HG02623 (cell line): ENCODE data around the gene GPX4.

Source experiments
- ATAC-seq: cut with Tn5 transposase; IDR thresholded peaks from one replicate; pipeline ENCODE4 v1.9.1; 2021; ENCODE audit warnings: moderate library complexity; ENCODE audit not compliant: unreplicated experiment

The GPX4 gene

DNA sequence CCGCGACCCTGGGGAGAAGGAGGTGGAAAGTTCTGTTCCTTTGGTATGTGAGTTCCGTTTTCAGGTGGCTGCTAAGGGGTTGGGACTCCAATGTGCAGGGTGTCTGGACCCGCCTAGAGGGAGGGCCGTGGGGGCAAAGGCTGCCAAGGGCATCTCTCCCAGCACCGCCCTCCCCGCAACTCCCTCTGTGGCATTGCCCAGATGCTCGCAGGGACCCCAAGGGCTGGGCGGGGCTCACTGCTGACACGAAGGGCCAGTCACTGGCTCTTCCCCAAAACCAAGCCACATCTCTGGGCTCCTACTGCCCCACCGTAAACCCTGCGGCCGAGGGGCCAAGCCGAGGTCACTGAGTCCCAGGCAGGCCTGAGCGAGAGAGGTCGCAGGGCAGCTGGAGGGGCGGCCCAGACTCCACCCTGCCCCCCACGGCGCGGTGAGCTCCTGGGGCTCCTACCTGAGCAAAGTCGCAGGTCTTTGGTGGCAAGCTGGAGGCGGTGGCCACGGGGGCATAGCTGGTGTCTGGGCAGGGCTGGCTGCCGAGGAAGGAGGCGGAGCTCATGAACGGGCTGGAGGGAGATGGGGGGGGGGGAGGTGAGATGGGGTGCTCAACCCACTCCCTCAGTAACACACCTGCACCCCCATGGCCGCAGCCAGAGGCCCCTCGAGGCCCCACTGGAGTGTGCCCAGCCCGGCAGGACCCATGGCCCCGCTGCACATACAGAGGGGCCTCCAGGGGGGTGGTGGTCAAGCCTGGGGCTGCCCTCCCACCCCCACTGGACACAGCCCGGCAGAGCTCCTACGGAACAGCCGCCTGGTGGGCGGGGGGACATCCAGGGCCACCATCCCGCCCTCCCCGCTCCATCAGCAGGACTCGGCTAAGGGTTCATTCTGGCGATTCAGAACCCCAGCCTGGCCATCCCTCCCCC is 43.3 kb downstream of the GPX4 start:
- ATAC-seq, result no peak

DNA sequence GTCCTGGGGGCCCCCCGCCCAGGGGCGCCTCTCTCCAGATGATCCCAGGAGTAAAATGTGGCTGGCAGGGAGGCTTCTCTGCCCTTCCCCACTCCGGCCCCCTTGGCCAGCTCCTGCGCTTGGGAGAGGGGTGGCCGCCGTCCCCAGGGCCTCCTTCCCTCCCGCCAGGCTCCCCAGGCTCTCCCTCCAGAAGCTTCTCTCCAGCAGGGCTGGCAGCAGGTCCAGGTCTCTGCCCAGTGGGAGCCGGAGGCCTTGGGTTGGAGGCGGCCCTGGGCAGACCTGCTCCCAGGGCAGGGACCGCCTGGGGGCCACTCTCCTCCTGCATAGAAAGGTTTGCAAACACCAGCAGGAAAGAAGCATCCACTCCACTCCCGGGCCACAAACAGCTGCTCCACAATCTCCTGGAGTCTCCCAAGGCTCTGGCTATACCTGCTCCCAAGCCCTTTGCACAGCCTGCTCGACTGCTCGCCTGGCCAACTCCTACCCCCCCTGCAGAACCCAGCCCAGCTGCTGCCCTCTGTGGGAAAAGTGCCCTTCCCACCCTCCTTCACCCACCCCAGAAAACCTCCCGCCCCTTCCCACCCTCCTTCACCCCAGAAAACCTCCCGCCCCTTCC is 44.2 kb downstream of the GPX4 start:
- no peak for ATAC-seq

DNA sequence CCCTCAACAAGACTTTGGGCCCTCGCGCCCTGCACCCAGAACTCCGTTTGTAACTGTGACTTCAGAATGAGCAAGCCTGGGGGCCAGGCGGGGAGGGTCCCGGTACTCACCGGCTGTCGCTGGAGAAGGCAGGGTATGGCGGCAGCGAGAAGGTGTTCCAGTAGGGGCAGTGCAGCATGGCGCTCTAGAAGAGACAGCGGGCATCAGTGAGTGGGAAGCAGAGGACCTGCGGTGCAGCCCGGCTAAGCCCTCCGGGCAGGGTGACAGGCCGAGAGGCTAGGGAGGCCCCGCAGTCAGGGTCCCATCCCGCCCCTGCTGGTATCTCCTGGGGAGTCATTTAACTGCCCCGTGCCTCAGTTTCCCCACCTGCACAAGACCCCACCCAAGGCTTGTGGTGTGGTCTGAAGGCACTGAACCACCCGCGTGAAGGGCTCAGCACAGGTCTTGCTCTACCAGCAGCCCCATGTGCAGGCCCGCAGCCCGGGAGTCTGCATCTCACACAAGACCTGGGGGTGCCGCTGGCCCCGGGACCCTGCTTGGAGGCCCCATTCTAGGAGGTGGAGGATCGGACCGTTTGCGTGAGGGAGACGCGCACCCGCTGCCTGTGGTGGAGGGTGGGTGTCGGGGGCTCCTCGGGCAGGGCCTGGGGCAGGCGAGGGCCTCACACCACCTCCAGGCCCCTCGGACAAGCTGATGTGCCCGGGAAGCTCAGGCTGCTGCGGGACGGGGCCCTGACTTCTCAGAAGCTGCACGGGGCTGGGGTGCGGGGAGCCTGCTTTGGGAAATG is 45.7 kb downstream of the GPX4 start:
- no peak for ATAC-seq

DNA sequence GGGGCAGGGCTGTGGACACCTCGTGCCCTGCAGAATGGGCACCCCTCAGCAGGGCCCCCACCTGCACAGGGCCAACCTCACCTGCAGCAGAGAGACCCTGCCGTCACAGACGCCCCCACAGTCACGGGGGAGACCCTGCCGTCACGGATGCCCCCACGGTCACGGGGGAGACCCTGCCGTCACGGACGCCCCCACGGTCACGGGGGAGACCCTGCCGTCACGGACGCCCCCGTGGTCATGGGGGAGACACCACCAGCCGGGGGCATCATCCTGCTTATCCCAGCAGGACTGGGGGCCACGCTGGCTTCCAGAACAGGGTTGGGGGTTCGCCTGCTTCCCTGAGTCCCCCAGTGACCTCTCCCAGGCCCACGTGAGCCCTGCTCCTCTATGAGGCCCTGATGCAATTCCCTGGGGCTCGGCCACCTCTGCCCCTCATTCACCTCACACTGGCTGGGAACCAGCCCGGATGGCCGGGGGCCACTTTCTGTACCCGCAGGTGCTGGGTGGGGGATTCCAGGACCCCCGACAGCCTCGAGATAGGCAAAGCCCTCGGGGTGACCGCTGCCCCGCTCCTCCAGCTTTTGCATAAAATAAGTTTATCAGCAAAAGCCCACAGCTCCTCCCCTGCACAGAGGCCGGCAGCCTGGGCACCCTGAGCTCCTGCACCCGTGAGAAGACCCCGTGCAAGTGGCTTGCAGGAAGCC is 46.7 kb downstream of the GPX4 start:
- ATAC-seq, result no peak

DNA sequence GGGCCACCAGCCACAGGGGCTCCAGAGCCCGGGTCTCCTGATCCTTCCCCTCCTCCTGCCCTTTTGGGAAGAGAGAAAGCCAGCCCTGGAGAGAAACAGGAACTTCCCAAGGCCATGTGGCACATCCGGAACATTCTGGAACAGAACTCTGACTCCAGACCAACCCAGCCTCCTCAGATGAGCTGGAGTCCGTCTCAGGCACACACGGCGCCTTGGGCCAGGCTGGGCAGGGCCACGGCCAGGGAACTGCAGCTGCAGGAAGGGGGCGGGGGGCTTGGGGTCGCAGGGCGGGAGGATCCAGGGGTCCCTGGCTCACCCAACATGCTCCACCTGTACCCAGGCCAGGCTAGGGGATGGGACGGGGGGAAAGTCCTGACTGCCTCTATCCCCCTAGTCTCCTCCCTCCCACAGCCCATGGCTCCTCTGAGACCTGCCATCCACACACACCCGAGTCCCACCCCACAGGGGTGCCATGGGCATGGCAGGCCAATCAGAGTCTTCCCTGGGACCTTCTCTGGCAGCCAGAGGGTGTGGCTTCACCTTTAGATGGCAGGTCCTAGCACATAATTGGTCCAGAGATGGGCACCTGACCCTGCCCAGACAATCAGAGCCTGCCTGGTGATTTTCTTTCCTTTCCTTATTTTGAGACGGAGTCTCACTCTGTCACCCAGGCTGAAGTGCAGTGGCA is 47.4 kb downstream of the GPX4 start:
- ATAC-seq, result no peak

DNA sequence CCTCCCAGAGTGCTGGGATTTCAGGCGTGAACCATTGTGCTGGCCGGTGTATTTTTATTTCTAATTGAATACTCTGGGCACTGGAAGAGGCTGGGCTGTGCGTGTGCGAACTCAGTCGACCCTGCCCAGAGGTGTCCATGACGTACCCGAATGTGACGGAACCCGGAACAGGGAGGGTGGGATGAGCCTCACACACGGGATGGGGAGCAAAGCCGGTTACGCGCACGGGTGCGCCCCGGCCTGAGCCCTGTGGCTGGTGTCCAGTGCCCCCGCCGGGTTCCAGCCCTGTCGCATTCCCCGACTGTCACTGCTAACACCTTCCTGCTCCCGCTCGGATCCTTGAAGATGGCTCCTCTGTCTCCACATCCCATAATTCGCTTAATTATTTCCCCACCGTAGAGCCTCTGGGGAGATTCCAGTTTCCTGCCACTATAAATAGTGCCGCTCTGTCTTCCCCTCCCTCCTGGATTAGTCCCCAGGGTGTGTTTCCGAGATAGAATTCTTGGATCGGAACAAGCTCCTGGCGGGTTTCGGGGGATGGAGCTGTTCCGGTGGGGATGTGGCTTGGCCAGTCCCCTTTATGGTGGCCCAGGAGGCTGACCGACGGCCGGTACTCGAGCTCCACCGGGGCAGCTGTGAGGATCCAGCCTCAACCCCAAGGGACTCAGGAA is 48.3 kb downstream of the GPX4 start:
- ATAC-seq, result no peak

DNA sequence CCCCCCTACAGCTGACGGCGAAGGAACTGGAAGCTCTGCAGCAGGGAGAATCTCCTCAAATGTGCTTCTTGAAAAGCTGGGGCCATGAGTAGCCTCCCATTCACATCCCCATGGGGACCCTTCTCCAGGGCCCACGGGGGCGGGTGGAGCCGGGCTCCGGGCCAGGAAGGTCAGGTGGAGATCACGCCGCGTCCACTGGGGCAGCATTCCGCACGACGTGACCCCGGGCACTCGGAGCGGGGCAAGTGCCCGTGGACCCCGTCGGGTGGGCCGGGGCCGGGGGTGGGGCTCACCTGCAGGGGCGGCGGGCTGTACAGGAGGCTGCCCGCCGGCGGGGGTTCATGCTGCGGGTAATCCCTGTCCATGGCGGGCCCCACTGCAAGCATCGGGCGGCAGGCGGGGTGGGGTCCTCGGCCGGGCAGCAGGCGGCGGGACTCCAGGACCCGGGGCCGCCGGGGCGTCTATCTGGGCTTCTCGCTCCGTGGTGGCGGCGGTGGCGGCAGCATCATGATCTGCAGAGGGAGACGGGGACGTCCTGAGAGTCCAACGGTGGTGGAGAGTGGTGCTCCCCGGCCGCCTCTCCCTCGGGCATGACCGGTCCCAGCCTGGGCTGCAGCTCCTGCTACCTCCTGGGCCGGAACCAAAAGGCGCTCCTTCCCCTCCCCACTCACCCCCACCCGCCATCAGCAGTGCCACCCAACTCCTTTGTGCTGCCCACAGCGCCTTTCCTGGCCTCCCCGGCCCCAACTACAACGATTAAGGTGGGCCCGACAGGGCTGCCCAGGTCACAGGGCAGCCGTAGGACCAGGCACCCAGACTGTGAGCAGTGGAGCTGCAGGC is 50.3 kb downstream of the GPX4 start:
- no peak for ATAC-seq

DNA sequence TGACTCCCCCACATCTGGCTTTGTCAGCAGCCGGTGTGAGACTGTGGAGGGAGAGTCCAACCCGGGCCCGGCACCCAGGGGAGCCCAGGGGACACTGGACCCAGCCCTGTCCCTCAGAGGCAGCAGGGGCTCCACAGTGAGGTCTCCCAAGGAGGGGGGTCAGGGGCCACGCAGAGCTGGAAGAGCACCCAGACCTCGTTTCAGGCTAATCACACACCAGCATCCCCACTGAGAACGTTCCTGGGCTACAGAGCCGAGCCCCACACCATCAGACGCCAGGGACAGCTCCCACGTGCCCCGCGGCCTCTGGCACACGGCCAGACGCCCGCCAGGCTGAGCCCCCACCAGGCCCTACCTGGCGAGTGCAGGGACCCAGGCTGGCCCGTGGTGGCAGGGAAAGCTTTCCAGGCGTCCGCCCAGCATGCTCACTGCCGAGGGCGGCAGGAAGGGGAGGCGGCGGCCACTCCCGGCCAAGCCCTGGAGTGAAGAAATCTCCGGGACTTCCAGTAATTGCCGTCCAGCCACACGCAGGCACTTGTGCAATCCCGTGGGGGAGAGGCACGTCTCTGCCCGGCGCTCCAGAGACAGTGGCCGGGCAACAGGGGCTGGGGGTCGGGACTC is 51.0 kb downstream of the GPX4 start:
- no peak for ATAC-seq

DNA sequence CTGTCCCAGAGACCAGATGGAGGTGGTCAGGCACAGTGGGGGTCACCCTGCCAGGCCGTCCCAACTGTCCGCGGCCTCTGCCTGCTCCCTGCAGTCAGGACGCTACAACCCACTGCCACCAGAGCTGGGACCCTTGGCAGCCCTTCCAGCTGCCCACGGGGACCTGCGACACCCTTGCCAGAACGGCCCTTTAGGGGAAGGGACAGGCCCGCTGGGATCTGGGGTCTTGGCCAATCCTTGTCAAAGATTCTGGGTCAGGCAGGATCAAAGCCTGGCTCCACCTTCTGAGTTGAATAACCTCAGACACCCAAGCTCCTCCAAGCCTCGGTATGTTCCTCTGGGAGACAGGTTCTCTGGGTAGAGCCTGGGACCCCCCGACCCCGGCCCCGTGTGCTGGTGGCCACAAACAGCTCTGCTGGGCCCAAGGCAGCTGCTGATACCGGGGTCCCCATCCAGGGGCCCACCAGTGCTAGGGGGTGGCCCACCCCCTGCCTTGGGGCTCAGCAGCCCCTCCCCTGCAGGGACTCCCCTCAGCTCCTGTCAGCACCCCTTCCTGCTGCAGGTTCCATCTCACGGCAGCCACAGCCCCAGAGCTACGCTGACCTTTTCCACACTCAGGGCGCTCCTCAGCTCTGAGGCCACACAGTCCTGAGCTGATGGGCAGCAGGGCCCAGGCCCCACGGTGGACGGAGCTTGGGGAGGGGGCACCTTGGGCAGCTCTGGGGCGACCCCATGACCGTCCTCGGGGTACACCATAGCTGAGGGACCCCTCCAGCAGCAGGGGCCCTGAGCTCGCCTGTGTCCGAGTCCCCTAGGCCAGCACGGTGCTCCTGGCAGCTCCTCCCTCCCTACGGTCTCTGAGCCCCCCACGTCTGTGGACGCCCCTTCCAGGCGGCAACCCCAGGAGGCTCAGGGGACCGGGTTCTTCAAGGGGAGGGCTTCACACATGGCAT is 51.8 kb downstream of the GPX4 start:
- ATAC-seq, result no peak
